GM21528 (cell line): ENCODE measurements around the gene ZNF846.
"Not testable (repeated sequence)": the region's sequence is repeated elsewhere in the genome, so short reads cannot be mapped to it uniquely, and the experiment has no call there.

Experiments
- ATAC-seq: cut with Tn5 transposase; IDR thresholded peaks from one replicate; pipeline ENCODE4 v1.9.1; 2021; ENCODE audit warnings: mild to moderate bottlenecking, moderate library complexity; ENCODE audit not compliant: unreplicated experiment, low FRiP score

ZNF846 gene

DNA sequence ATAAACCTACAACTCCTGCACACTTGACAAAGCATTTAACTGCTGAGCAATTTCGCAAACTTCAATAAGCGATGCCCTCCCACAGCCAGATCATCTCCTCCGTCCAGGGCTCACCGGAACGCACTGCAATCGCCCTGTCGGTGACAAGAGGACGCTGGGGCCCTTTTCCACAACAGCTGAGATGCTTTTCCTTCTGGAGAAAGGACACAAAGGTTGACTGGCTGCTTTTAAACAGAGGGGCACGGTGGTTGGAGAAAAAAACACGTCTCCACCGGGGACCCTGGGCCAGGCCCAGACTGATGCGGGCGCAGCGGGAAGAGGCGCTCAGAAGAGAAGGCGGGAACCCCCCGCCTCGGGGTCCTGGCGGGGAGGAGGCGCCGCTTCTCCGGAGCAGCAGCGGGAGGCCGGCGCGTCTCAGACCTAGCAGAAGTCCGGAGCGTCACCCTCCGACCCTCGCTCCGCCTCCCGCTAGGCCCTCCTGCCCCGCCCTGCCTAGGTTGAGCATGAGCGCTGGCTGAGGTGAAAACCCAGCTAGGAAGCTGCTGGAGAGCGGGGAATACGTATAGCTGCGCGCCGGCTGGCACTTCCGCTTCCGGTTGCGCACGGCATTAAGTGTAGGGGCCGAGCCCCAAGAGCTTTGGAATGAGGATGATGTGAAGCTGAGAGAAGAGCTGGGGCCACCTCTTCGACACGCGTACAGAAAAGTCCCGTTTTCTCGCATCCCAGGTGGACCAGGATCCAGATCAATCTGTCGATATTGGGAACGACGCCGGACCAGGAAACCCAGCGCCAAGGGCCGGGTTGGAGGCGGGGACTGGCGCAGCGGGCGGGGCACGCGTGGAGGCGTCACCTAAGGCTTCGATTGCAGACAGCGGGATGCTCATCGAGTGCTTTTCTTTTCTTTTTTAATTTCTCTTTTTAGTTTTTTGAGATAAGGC lies at the start of gene ZNF846:
Gene ZNF846 (minus strand): TSS at position 564 of the 938 bp plus-strand sequence. CDS start 3,788 bp downstream, outside the sequence.
- ATAC-seq = peak; percentile 98

DNA sequence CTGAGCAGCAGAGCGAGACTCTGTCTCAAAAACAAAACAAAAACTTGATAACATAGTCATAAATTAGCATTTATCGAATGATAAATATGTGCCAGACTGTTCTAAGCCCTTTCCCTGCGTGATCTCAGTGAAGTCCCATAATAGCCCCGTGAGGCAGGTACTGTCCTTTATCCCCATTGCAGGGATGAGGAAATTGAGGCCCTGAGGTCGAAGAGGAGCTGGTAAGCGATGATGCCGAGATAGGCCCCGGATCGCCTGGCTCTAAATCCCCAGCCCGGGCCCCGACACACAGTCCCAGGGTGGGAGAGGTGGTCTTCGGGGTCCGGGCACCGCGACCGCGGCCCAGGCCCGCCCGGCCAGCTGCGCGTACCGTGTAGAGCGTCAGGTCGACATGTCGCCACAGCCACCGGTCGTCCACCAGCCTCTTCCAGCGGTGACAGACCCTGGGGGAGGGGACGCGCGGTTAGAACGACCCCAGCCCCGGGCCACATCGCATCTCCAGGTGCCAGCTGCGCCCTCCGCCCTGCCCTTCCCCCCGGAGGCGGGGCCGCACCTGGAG lies 49.7 kb upstream of the ZNF846 start:
- no peak for ATAC-seq

DNA sequence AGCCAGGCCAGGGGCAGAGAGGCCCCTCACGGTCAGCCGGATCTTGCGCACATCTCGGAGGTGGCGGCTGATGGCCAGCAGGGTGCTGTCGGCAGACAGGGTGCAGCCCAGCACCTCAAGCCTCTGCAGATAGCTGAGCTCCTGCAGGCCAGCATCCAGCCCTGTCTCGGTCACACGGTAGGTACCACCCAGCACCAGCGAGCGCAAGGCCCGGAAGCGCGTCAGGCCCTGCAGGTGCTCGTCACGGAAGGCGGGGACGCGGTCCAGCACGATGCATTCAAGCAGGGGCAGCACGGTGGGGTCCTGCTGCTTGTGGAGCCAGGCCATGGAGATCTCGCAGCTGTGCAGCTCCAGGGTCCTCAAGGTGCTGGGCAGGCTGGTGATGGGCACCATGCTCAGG lies 42.6 kb upstream of the ZNF846 start:
- ATAC-seq = no peak

DNA sequence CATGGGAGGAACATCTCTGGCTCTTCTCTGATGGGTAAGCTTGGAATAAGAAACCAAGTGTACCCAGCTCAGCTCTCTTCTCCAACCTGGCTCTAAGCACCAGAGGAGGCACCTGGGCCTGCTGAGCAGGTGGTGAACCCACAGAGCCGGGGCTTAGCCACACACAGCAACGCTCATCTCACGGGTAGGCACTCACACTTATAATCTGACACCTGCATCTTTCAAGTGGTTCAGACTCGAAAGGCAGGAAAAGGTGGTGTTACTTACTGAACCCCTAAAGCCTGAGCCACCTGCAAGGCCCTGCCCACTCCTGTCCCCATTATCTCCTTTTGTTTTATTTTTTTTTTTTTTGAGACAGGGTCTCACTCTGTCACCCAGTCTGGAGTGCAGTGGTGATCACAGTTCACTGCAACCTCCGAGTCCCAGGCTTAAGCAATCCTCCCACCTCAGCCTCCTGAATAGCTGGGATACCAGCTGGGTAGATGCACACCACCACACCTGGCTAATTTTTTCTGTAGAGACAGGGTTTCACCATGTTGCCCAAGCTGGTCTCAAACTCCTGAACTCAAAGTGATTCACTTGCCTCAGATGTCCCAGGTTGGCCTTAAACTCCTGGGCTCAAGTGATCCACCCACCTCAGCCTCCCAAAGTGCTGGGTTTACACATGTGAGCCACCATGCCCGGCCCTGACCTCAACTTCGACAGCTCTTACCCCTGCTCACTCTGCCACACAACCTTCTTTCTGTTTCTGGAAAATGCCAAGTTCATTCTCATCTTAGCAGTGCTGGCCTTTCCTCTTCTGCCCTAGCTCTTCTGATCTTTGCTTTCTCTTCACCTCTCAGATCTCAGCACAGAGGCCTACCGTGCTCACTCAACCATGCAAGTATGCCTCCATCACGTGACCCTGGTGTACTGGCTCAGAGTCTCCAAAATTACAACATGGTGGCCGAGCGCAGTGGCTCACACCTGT lies 40.6 kb upstream of the ZNF846 start:
- no peak for ATAC-seq

DNA sequence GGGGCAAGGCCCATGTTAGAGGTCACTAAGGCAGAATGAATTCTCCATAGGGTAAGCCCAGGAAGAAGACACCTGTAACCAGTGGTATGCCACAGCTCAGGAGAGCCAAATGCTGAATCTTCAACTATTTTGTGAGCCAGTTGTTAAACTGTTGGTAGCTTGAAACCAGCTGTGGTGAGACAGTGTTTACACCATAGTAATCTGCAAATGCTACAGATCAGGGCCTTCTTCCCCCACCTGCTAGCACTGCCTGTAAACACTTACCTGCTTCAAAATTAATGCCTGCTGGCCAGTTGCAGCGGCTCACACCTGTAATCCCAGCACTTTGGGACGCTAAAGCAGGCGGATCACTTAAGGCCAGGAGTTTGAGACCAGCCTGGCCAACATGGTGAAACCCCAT lies 38.3 kb upstream of the ZNF846 start:
- ATAC-seq = no peak

DNA sequence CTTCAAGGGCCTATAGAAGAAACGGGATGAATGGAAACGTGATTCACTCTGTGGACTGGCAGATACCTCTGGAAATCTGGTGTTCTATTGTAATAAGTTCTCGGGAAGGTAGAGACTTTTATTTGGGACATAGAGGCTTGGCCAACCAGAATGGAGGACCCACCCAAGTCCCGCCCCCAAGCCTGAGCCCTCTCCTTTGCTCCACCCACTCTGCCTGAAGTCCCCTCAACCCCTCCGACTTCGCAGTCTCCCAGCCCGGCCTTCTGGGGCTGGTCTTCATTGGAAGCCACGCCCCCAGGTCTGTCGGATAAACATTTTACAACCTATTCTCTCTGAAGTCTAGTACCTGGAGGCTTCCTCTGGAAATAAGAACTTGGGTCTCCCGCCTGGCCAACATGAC lies 33.4 kb upstream of the ZNF846 start:
- no peak for ATAC-seq

DNA sequence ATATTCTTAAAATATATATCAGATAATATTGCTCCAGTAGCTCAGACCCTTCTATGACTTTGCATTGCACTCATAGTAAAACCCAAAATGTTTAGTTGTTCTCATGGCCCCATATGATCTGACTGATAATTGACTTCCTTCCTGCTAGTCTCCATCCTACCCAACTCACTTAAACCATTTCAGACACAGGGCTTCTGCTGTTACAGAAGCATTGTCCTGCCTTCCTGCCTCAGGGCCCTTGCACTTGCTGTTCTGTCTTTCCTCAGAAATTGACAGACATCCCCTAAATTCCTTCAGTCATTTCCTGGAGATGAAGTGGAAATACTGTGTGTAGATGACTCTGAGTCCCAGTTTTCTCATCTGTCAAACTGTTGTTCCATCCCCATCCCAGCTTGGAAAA lies 30.6 kb upstream of the ZNF846 start:
- no peak for ATAC-seq

DNA sequence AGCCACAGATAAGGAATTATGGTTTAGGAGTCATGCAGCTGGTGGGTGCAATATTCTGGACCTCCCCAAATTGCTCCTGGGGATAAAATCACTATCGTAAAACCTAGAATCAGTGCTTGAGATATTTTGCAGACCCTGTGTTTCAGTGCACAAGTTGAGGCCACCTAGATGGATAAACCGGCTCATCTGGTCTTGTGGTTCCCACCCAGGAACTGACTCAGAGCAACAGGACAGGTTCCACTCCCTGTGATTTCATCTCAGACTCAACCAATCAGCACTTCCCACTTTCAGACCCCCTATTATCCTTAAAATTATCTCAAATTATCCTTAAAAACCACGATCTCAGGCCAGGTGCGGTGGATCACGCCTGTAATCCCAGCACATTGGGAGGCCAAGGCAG lies 29.3 kb upstream of the ZNF846 start:
- ATAC-seq = no peak

DNA sequence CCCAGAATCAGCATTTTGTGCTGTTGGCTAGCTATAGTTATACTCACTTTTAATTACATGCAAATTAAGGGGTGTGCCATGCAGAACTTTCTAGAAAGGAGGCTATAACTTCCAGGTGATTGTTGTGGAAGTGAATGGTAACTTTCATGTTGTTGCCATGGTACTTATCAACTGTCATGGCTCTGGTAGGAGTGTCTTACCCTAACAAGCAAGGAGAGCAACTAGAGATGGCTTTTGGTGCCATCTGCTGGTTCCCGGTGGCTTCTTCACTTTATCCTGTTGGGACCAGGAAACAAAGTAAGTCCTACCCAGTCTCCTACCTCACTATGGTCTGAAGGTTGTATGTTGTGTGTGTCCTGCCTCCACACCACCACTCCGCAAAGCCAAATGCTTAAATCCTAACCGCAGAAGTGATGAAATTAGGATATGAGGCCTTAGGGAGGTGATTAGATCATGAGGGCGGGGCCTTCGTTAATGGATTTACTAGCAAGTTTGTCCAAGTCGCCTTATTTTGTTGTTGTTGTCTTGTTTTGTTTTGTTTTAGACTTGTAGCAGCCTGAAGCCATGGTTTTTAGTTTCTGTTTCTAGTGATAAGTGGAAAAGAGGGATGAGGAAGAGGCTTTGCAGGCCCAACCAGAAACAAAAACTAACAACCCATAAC lies 27.7 kb upstream of the ZNF846 start:
- ATAC-seq = no peak

DNA sequence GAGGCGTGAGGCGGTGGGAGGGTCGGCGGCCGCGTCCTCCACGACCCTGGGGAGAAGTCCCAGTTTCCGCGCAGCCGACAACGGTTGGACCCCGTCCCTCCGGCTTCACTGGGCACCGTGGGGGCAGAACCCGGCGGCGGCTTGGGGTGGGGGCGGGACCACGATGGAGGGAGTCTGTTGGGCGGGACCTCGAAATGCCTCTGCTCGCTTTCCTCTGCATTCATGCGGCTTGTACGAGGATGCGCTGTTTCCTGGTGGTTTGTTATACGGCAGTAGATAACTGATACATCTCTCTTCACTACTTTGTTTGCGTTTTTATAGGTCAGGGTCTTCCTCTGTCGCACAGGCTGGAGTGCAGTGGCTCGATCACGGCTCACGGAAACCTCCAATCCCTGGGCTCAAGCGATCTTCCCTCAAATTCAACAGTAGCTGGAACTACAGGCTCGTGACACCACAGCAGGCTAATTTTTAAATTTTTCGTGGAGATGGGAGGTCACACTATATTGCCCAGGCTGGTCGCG lies 24.6 kb upstream of the ZNF846 start:
- ATAC-seq = no peak

DNA sequence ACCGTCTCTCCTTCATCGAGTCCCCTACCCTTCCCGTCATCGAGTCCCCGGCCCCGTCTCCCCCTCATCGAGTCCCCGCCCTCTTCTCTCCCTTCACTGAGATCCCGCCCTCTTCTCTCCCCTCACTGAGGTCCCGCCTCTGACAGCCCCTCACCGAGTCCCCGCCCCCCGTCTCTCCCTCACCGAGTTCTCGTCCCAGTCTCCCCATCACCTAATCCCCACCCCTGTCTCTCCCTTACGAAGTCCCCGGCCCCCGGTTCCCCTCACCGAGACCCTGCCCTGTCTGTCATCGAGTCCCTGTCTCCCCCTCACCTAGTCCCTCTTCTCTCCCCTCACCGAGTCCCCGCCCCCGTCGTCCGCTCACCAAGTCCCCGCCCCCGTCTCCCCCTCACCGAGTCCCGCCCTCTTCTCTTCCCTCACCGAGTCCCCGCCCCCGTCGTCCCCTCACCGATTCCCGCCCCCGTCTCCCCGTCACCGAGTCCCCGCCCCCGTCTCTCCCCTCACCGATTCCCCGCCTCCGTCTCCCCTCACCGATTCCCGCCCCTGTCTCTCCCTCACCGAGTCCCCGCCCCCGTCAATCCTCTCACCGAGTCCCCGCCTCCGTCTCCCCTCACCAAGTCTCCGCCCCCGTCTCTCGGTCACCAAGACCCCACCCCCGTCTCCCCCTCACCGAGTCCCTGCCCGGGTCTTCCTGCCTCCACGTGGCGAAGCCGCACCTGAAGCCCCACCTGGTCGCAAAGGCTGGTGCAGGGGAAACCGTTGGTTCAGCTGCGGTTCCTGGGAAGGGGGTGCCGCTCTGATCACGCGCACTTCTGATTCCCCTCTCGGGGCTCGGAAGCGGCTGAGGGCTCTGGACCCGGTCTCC lies 23.9 kb upstream of the ZNF846 start:
- no peak for ATAC-seq

DNA sequence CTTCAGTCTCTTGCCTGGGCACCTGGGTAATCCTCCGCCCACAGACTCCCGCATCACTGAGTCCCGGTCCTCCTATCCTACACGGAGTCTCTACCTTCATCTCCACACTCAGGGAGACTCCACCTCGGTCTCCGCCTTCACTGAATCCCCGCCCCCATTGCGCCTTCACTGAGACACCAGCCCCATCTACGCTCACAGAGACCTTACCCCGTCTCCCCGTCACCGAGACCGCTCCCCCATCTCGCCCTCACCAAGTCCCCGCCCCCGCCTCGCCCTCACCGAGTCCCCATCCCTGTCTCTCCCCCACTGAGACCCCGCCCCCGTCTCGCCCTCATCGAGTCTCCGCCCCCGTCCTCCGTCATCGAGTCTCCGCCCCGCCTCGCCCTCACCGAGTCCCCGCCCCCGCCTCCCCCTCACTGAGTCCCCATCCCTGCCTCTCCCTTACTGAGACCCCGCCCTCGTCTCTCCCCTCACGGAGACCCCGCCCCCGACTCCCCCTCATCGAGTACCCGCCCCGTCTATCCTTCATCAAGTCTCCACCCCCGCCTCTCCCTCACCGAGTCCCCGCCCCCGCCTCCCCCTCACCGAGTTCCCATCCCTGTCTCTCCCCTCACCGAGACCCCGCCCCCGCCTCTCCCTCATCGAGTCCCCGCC lies 23.1 kb upstream of the ZNF846 start:
- ATAC-seq = peak; percentile 38

DNA sequence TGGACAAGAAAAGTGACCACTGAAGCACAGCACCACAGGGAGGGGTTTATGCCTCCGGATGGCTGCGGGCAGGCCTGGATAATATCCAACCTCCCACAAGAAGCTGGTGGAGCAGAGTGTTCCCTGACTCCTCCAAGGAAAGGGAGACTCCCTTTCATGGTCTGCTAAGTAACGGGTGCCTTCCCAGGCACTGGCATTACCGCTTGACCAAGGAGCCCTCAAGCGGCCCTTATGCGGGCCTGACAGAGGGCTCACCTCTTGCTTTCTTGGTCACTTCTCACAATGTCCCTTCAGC lies 22.5 kb upstream of the ZNF846 start:
- not testable (repeated sequence) for ATAC-seq

DNA sequence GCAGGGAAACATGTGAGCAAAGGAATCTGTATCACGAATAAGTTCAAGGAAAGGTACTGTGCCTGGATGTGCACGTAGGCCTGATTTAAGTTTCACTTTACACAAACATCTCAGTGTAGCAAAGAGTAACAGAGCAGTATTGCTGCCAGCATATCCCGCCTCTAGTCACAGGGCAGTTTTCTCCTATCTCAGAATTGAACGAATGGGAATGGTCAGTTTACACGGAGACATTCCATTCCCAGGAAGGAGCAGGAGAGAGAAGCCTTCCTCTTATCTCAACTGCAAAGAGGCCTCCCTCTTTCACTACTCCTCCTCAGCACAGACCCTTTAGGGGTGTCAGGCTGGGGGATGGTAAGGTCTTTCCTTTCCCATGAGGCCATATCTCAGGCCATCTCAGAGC lies 21.0 kb upstream of the ZNF846 start:
- ATAC-seq = not testable (repeated sequence)

DNA sequence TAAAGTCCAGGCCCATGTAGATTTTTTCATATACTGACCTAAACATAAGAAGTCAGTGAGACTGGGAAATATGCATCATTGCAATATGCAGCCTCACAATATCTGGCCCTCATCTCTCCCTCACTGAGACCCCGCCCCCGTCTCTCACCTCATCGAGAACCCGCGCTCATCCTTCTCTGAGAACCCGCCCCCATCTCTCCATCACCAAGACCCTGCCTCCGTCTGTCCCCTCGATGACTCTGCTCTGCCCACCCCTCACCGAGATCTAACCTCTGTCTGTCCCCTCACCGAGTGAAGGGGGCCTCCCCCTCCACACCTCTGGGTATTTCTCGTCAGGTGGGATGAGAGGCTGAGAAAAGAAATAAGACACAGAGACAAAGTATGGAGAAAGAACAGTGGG lies 20.5 kb upstream of the ZNF846 start:
- ATAC-seq = no peak

DNA sequence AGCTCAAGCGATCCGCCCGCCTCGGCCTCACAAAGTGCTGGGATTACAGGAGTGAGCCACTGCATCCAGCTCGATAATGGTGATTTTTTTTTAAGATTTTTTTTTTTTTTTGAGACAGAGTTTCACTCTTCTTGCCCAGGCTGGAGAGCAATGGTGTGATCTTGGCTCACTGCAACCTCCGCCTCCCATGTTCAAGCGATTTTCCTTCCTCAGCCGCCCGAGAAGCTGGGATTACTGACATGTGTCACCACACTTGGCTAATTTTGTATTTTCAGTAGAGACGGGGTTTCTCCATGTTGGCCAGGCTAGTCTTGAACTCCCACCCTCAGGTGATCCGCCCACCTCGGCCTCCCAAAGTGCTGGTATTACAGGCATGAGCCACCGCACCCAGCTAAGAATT lies 20.1 kb upstream of the ZNF846 start:
- not testable (repeated sequence) for ATAC-seq

DNA sequence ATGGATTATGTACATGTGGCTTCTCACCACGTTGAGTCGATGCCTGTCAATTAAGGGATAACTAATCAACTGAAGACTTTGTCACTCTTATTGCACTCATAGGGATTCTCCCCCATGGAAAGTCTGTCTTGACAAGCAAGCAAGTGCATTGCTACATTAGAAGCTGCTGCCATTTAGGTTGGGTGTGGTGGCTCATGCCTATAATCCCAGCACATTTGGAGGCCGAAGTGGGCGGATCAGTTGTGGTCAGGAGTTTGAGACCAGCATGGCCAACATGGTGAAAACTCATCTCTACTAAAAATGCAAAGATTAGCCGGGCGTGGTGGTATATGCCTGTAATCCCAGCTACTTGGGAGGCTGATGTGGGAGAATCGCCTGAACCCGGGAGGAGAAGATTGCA lies 18.3 kb upstream of the ZNF846 start:
- ATAC-seq = no peak

DNA sequence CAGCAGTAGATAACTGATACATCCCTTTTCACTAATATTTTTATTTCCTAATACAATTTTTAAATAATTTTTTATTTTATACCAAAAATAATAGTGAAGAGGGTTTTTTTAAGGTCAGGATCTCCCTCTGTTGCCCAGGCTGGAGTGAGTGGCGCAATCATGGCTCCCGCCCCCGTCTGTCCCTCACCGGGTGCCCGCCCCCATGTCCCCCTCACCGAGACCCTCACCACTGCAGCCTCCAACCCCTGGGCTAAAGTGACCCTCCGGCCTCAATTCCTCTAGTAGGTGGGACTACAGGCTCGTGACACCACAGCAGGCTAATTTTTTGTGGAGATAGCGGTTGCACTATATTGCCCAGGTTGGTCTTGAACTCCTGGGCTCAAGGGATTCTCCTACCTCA lies 17.8 kb upstream of the ZNF846 start:
- no peak for ATAC-seq
